KMS-11 (cell line): ENCODE measurements around the gene CCL13.

Experiments
- H2AFZ ChIP-seq: fragments of 200-600 bp; sonication (generic); 2 replicates; pipeline ENCODE4 v1.6.1; 2016; ENCODE audit warnings: antibody characterized with exemption, mixed run types, low read depth
- H3K27ac ChIP-seq: fragments of 200-600 bp; sonication (generic); 2 replicates; pipeline ENCODE4 v1.6.1; 2016; ENCODE audit warnings: mild to moderate bottlenecking, mixed run types
- H3K27me3 ChIP-seq: fragments of 200-600 bp; sonication (generic); 2 replicates; pipeline ENCODE4 v1.6.1; 2017; ENCODE audit warnings: mild to moderate bottlenecking, low read depth, mixed run types, moderate library complexity; ENCODE audit not compliant: insufficient read depth
- H3K36me3 ChIP-seq: fragments of 200-600 bp; sonication (generic); 2 replicates; pipeline ENCODE4 v1.6.1; 2017; ENCODE audit warnings: mild to moderate bottlenecking, mixed run types; ENCODE audit not compliant: insufficient read depth
- H3K4me1 ChIP-seq: fragments of 200-600 bp; sonication (generic); 2 replicates; pipeline ENCODE4 v1.6.1; 2016; ENCODE audit warnings: mild to moderate bottlenecking, low read depth, mixed run types; ENCODE audit not compliant: poor library complexity, severe bottlenecking
- H3K4me2 ChIP-seq: fragments of 200-600 bp; sonication (generic); 2 replicates; pipeline ENCODE4 v1.7.0; 2016; ENCODE audit warnings: mild to moderate bottlenecking, mixed run types
- H3K4me3 ChIP-seq: fragments of 200-600 bp; sonication (generic); IDR thresholded peaks from 2 replicates; pipeline ENCODE4 v1.6.1; 2017; ENCODE audit warnings: low read depth, low read length, mixed read lengths; ENCODE audit not compliant: insufficient read depth
- H3K79me2 ChIP-seq: fragments of 200-600 bp; sonication (generic); 2 replicates; pipeline ENCODE4 v1.6.1; 2016; ENCODE audit warnings: low read depth, mixed run types; ENCODE audit not compliant: insufficient read depth
- H3K9ac ChIP-seq: fragments of 200-600 bp; sonication (generic); 2 replicates; pipeline ENCODE4 v1.6.1; 2016; ENCODE audit warnings: mild to moderate bottlenecking, mixed run types
- H4K20me1 ChIP-seq: fragments of 200-600 bp; sonication (generic); 2 replicates; pipeline ENCODE4 v1.6.1; 2016; ENCODE audit warnings: mild to moderate bottlenecking, mixed run types; ENCODE audit not compliant: insufficient read depth
- CTCF ChIP-seq: fragments of 200-600 bp; sonication (generic); conservative IDR thresholded peaks from 2 replicates; pipeline ENCODE4 v1.6.1; 2017; ENCODE audit warnings: low read depth, mild to moderate bottlenecking, antibody characterized with exemption, low read length, moderate library complexity, mixed read lengths

The CCL13 gene

DNA sequence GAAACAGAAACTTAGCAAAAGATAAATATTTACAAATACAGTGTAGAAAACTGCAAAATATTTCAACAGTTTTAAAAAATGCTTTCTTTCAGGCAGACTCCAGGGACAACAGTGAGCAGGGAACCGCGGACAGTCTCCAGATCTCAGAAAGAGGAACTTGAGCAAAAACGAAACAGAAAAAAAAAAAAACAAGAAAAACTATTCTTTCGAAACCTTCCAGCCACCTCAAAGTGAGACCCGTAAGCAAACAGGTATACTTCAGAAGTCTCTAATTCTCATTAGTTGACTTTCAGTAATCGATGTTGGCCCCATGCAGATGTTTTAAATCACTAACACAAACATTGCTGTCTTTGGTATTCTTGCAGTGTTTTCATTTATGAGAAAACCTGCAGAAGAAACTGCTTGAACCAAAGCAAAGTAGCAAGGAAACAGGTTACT lies 22.4 kb downstream of the CCL13 start:
- H3K27ac ChIP-seq: peak overlapping the region; percentile 78
- H2AFZ ChIP-seq: no peak overlapping the region
- H3K4me3 ChIP-seq: no peak overlapping the region

GRCh38 chr17:34379868-34380267 lies 23.6 kb downstream of the CCL13 start:
- peak overlapping the region; percentile 78 for H3K27ac ChIP-seq
- no peaks in the 10 kb centered on the region for H3K36me3 ChIP-seq
- no peak overlapping the region for H3K4me3 ChIP-seq
- H3K9ac ChIP-seq: no peak overlapping the region
- peak overlapping the region; percentile 83 for H3K4me2 ChIP-seq
- peaks cover 97% of the 10 kb centered on the region for H3K4me1 ChIP-seq
- no peaks in the 10 kb centered on the region for H3K27me3 ChIP-seq
- H2AFZ ChIP-seq: no peak overlapping the region
- no peaks in the 10 kb centered on the region for H3K79me2 ChIP-seq
- no peaks in the 10 kb centered on the region for H4K20me1 ChIP-seq
- TF ChIP-seq CTCF: no peak

More for the DNA sequence above, 22.4 kb downstream of the CCL13 start:
- H3K27me3 ChIP-seq: no peaks in the 10 kb centered on the region
- no peaks in the 10 kb centered on the region for H4K20me1 ChIP-seq
- peaks cover 97% of the 10 kb centered on the region for H3K4me1 ChIP-seq
- H3K9ac ChIP-seq: peak overlapping the region; percentile 13; the same call in 1 of the 2 replicates
- H3K79me2 ChIP-seq: no peaks in the 10 kb centered on the region
- TF ChIP-seq CTCF: no peak
- H3K36me3 ChIP-seq: no peaks in the 10 kb centered on the region
- peak overlapping the region; percentile 83 for H3K4me2 ChIP-seq

GRCh38 chr17:34382621-34383124 lies 26.4 kb downstream of the CCL13 start:
- H4K20me1 ChIP-seq: no peaks in the 10 kb centered on the region
- peak overlapping the region; percentile 97 for H3K4me2 ChIP-seq
- no peak overlapping the region for H3K4me3 ChIP-seq
- H3K36me3 ChIP-seq: no peaks in the 10 kb centered on the region
- no peaks in the 10 kb centered on the region for H3K79me2 ChIP-seq
- H3K27ac ChIP-seq: peak overlapping the region; percentile 89
- peak overlapping the region; percentile 38; the same call in 1 of the 2 replicates for H3K9ac ChIP-seq
- no peaks in the 10 kb centered on the region for H3K27me3 ChIP-seq
- H2AFZ ChIP-seq: no peak overlapping the region
- H3K4me1 ChIP-seq: peaks cover 97% of the 10 kb centered on the region
- no peak for TF ChIP-seq CTCF

DNA sequence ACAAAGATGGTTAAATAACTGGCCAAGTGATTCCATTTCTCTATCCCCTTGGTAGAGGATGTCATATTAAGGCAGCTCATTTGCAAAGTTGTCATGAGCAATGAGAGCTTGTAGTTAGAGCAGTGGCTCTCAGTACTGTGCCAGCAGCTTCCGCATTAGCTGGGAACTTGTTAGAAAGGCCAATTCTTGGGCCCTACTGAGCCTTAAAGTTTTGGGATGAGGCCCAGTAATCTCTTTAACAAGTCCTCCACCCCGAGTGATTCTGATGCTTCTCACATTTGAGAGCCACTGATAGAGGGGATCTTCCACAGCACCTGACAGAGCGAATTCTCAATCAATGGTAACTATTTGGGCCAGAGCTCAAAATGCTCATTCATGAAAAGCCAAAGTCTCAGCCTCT lies 26.9 kb downstream of the CCL13 start:
- peak overlapping the region; percentile 97 for H3K4me2 ChIP-seq
- no peak overlapping the region for H2AFZ ChIP-seq

More for the DNA sequence above, 26.9 kb downstream of the CCL13 start:
- H4K20me1 ChIP-seq: no peaks in the 10 kb centered on the region
- no peak overlapping the region for H3K4me3 ChIP-seq
- H3K9ac ChIP-seq: peak overlapping the region; percentile 38; the same call in 1 of the 2 replicates
- H3K36me3 ChIP-seq: no peaks in the 10 kb centered on the region
- H3K79me2 ChIP-seq: no peaks in the 10 kb centered on the region
- TF ChIP-seq CTCF: 0 out of 2 replicates have a peak, but pooled peaks have one; percentile 16
- H3K4me1 ChIP-seq: peaks cover 97% of the 10 kb centered on the region
- H3K27ac ChIP-seq: peak overlapping the region; percentile 89
- H3K27me3 ChIP-seq: no peaks in the 10 kb centered on the region
